MCF 10A (cell line): ENCODE measurements around the gene DCAF7. TPM values are rescaled to one million over a fixed set of nuclear protein-coding genes. Genes with fewer than 3 reads are reported as not detected.
A peak's percentile ranks its signal among the peaks of the same experiment; 100 is the strongest.

Experiments used
- Bru-seq: library from RNA; stranded (reverse); fragments of 400-500 nt; gene quantifications from one replicate; lab custom pipeline; 2021; lab: Mats Ljungman, UMichigan
- BruChase-seq, 2 experiments: library from RNA; stranded (reverse); fragments of 400-500 nt; gene quantifications; one replicate each; lab custom pipeline; 2021; lab: Mats Ljungman, UMichigan
- BruUV-seq: library from RNA; stranded (reverse); fragments of 400-500 nt; replicated peaks from 2 replicates; lab custom pipeline; 2021; lab: Mats Ljungman, UMichigan
- CTCF ChIA-PET: fragments of 300-600 bp; sonication (Branson Sonifier 250); formaldehyde crosslinking; extraction: SDS; loops from one replicate; lab custom pipeline; 2021; ENCODE audit warnings: antibody characterized with exemption, inconsistent platforms; lab: Yijun Ruan, JAX
- POLR2A ChIA-PET: fragments of 300-600, 350-650 bp; sonication (Branson Sonifier 250); formaldehyde crosslinking; extraction: SDS; loops from one replicate; lab custom pipeline; 2020; ENCODE audit warnings: antibody characterized with exemption, inconsistent platforms; lab: Yijun Ruan, JAX
- DNase-seq: peaks from one replicate; pipeline ENCODE4 v3.0.0-alpha.2; 2018; ENCODE audit not compliant: unreplicated experiment
- H3K27ac Mint-ChIP-seq: one replicate; pipeline ENCODE4 v1.8.0; 2022; ENCODE audit warnings: mild to moderate bottlenecking, low read depth, mixed read lengths; ENCODE audit not compliant: unreplicated experiment
- H3K27me3 Mint-ChIP-seq: one replicate; pipeline ENCODE4 v1.8.0; 2022; ENCODE audit warnings: mixed read lengths; ENCODE audit not compliant: insufficient read depth, unreplicated experiment
- H3K36me3 Mint-ChIP-seq: one replicate; pipeline ENCODE4 v1.8.0; 2022; ENCODE audit warnings: mild to moderate bottlenecking, moderate library complexity, mixed read lengths; ENCODE audit not compliant: insufficient read depth, unreplicated experiment
- H3K4me1 Mint-ChIP-seq: one replicate; pipeline ENCODE4 v1.8.0; 2022; ENCODE audit warnings: mixed read lengths; ENCODE audit not compliant: insufficient read depth, unreplicated experiment
- H3K4me3 Mint-ChIP-seq: one replicate; pipeline ENCODE4 v1.8.0; 2022; ENCODE audit warnings: mild to moderate bottlenecking, moderate library complexity, mixed read lengths; ENCODE audit not compliant: unreplicated experiment
- H3K9me3 Mint-ChIP-seq: one replicate; pipeline ENCODE4 v1.8.0; 2022; ENCODE audit warnings: mixed read lengths; ENCODE audit not compliant: unreplicated experiment
- intact Hi-C: fragments of 100-400 bp; cut with micrococcal nuclease; formaldehyde crosslinking; loops from 2 replicates; pipeline ENCODE4 v1.14.1; 2022
- long read RNA-seq: library from polyadenylated mRNA; stranded (forward); transcript quantifications from one replicate; pipeline ENCODE4 v2.0.0, GENCODE V29; 2022
- total RNA-seq: library from RNA; stranded (reverse); gene quantifications from 2 replicates; pipeline ENCODE4 v1.2.3, GENCODE V29; 2022
- TF ChIP-seq, protein P1 (sequence below): fragments of 200-600 bp; IDR thresholded peaks from one replicate; pipeline ENCODE4 v1.8.0; 2022; ENCODE audit warnings: antibody characterized with exemption, mild to moderate bottlenecking; ENCODE audit not compliant: unreplicated experiment

The DCAF7 gene, protein sequence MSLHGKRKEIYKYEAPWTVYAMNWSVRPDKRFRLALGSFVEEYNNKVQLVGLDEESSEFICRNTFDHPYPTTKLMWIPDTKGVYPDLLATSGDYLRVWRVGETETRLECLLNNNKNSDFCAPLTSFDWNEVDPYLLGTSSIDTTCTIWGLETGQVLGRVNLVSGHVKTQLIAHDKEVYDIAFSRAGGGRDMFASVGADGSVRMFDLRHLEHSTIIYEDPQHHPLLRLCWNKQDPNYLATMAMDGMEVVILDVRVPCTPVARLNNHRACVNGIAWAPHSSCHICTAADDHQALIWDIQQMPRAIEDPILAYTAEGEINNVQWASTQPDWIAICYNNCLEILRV
- total RNA-seq (81.6 and 91.4 TPM in 2 replicates), Bru-seq, nascent RNA (percentile 81 among the genes with signal in this experiment), BruChase-seq, experiment 1, labeled RNA remaining after a 6-hour chase (percentile 96 among the genes with signal in this experiment), BruChase-seq, experiment 2, labeled RNA remaining after a 2-hour chase (percentile 90 among the genes with signal in this experiment)
- long read RNA-seq, full-length matches to known transcripts = 53 of 130 reads
- long read RNA-seq, partial matches to known transcripts = 5 of 130 reads
- long read RNA-seq, other reads (novel, unspliced or antisense) = 72 of 130 reads

DNA sequence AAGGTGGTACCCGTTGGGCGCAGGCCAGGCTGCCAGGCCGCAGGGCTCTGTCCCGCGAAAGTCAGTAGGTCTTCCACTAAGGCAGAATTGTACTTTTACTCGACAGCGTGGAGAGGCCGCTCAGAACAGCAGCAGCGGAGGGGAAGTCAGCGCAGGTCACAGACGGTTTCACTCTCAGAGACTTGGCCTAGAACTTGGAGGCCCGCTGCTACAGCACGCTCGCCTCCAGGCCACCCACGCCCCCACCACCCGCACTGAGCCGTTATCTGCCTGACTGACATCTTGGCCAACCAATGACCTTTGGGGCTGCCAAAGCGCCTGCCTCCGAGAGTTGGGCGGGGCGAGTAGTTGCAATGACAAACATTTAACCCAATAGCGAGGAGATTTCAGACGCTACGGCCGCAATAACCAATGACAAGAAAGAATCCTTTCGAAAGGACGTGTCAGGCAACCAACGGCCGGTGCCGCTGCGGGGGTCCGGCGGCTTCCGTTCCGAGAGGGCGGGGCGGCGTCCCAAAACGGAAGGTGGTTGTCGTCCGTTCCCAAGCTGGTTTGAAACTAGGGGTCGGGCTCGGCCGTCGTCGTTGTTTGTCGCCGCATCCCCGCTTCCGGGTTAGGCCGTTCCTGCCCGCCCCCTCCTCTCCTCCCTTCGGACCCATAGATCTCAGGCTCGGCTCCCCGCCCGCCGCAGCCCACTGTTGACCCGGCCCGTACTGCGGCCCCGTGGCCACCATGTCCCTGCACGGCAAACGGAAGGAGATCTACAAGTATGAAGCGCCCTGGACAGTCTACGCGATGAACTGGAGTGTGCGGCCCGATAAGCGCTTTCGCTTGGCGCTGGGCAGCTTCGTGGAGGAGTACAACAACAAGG is at the start of gene DCAF7:
DCAF7 (plus strand) TSS at position 532 of the 871 bp plus-strand sequence; CDS start at position 733, 201 bp downstream.
- Mint-ChIP-seq H3K9me3 (no peaks in the 10 kb centered on the region), H3K4me3 (peak within 1 kb of the TSS; percentile 97), H3K27ac (peak within 1 kb of the TSS; percentile 92), H3K36me3 (peaks cover 20% of the 10 kb centered on the region), H3K4me1 (peaks cover 16% of the 10 kb centered on the region), H3K27me3 (no peaks in the 10 kb centered on the region)
- TSS peak; percentile 56 for BruUV-seq
- peak; percentile 100 for DNase-seq
- intact Hi-C loops = loop anchor here (2.0 kb wide), 1 partner anchor 103 kb away; the partner anchor contains the start of gene CYB561
- ChIA-PET CTCF (interaction anchor here (0.6 to 1.9 kb wide), 3 partner anchors 20 to 111 kb away, joined by 3 to 6 read pairs (median 4); no protein-coding TSS in a partner anchor), POLR2A (interaction anchor here (0.6 to 4.4 kb wide), 31 partner anchors 10 to 1228 kb away, joined by 3 to 38 read pairs (median 4); partner anchors contain the start of genes CCDC47, CYB561, KCNH6 and MAP3K3)
- TF ChIP-seq, protein P1, sequence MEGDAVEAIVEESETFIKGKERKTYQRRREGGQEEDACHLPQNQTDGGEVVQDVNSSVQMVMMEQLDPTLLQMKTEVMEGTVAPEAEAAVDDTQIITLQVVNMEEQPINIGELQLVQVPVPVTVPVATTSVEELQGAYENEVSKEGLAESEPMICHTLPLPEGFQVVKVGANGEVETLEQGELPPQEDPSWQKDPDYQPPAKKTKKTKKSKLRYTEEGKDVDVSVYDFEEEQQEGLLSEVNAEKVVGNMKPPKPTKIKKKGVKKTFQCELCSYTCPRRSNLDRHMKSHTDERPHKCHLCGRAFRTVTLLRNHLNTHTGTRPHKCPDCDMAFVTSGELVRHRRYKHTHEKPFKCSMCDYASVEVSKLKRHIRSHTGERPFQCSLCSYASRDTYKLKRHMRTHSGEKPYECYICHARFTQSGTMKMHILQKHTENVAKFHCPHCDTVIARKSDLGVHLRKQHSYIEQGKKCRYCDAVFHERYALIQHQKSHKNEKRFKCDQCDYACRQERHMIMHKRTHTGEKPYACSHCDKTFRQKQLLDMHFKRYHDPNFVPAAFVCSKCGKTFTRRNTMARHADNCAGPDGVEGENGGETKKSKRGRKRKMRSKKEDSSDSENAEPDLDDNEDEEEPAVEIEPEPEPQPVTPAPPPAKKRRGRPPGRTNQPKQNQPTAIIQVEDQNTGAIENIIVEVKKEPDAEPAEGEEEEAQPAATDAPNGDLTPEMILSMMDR = no peak

DNA sequence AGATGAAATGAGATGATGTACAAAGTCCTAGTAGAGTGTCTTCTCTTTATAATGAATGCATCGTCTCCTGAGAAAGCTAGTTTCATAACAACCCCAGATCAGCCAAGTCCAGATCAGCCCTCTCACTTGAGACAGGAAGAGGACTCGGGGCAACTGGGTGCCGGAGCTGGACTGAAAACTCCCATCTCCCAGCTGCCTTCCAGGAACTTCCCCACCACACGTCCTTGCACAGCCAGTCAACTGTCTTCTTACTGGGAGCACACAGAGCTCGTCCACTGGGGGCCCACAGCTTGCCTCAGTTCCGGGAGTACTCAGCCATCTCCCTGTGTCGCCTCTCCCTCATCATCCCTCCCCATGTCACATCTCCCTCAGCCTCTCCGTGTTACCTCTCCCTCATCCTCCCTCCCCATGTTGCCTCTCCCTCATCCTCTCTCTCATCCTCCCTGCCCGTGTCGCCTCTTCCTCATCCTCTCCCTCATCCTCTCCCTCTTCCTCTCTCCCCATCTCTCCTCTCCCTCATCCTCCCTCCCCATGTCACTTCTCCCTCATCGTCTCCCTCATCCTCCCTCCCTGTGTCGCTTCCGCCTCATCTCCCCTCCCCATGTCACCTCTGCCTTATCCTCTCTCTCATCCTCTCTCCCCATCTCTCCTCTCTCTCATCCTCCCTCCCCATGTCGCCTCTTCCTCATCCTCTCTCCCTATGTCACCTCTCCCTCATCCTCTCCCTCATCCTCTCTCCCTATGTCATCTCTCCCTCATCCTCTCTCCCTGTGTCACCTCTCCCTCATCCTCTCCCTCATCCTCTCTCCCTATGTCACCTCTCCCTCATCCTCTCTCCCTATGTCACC is 49.5 kb upstream of the DCAF7 start:
- Mint-ChIP-seq H3K4me3 (no peak overlapping the region), H3K36me3 (no peaks in the 10 kb centered on the region), H3K9me3 (no peaks in the 10 kb centered on the region), H3K4me1 (no peaks in the 10 kb centered on the region), H3K27ac (no peak overlapping the region), H3K27me3 (peaks cover 58% of the 10 kb centered on the region)
- CTCF ChIA-PET = no interaction called here
- BruUV-seq = no TSS peak
- POLR2A ChIA-PET = no interaction called here
- intact Hi-C loops = no loop called here
- DNase-seq = no peak
- TF ChIP-seq, protein P1 = no peak

DNA sequence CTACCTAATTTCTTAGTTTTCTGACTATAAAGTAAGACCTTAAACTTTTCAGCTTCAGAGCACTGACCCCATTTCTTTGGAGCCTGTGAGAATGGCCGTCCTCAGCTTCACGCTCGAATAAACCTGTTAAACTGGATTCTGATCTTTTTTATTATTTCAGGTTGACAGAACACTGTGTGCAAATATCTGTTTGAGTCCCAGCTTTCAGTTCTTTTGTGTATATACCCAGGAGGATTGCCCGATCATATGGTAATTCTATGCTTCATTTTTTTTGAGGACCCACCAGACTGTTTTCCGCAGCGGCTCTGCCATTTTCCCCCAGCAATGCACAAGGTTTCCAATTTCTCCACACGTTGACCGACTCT is 47.0 kb upstream of the DCAF7 start:
- CTCF ChIA-PET = interaction anchor here (1.0 to 1.4 kb wide), 2 partner anchors 25 to 78 kb away, joined by 4 to 7 read pairs; no protein-coding TSS in a partner anchor

More for the DNA sequence above, 47.0 kb upstream of the DCAF7 start:
- TF ChIP-seq, protein P1 = no peak
- no peaks in the 10 kb centered on the region for H3K9me3 Mint-ChIP-seq
- H3K27ac Mint-ChIP-seq = no peak overlapping the region
- no TSS peak for BruUV-seq
- no peaks in the 10 kb centered on the region for H3K36me3 Mint-ChIP-seq
- DNase-seq = no peak
- H3K4me3 Mint-ChIP-seq = no peak overlapping the region
- peaks cover 60% of the 10 kb centered on the region for H3K27me3 Mint-ChIP-seq
- intact Hi-C loops = no loop called here
- H3K4me1 Mint-ChIP-seq = no peaks in the 10 kb centered on the region
- POLR2A ChIA-PET = interaction anchor here (0.6 kb wide), 2 partner anchors 43 to 888 kb away, joined by 3 read pairs; no protein-coding TSS in a partner anchor
